Peyer's patch (tissue), 4 donors: ENCODE measurements around the gene TBL1X.

Experiments
- POLR2A ChIP-seq, 2 donors: fragments of 450-650 bp; IDR thresholded peaks; one replicate each; pipeline ENCODE4 v1.5.1; 2017; ENCODE audit warnings: antibody characterized with exemption in 2 of 2, mild to moderate bottlenecking in 2 of 2, moderate library complexity in 2 of 2
- TF ChIP-seq, protein P1 (sequence below), 6 experiments: fragments of 450-650 bp in 4 of 6; fragments of 200-600 bp in 2 of 6; sonication (generic) in 1 of 6; IDR thresholded peaks; one replicate each; pipeline ENCODE4 v1.5.1; 2017 to 2019; ENCODE audit warnings: antibody characterized with exemption in 6 of 6, mild to moderate bottlenecking in 3 of 6, moderate library complexity in 1 of 6

GRCh38 chrX:9739130-9739529, 274.3 kb downstream of the TBL1X start:
- TF ChIP-seq, protein P1, sequence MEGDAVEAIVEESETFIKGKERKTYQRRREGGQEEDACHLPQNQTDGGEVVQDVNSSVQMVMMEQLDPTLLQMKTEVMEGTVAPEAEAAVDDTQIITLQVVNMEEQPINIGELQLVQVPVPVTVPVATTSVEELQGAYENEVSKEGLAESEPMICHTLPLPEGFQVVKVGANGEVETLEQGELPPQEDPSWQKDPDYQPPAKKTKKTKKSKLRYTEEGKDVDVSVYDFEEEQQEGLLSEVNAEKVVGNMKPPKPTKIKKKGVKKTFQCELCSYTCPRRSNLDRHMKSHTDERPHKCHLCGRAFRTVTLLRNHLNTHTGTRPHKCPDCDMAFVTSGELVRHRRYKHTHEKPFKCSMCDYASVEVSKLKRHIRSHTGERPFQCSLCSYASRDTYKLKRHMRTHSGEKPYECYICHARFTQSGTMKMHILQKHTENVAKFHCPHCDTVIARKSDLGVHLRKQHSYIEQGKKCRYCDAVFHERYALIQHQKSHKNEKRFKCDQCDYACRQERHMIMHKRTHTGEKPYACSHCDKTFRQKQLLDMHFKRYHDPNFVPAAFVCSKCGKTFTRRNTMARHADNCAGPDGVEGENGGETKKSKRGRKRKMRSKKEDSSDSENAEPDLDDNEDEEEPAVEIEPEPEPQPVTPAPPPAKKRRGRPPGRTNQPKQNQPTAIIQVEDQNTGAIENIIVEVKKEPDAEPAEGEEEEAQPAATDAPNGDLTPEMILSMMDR (IDR thresholded peaks at IDR 0.05) = no peak
- no peak for TF ChIP-seq POLR2A (IDR thresholded peaks at IDR 0.05)
